ENCODE measurements around the gene STX1B. TPM values are rescaled to one million over a fixed set of nuclear protein-coding genes. Genes with fewer than 3 reads are reported as not detected.

Gene STX1B
- total and polyA plus RNA-seq, 2 of the 8 experiments (the other 6 are each of a cell fraction or from before 2014, with no cell fraction given), result 8.9 to 20.2 TPM

GRCh38 chr16:30951193-30951592, 59.2 kb downstream of the STX1B start:
- Histone ChIP-seq H4K20me1 (replicated peaks in 1 of 2; ENCODE audit: control insufficient read depth in 1 of 2, insufficient read depth in 2 of 2, low read length in 2 of 2) (peaks cover 0 to 11% of the 10 kb centered on the region in 2 experiments), H2BK12ac (ENCODE audit: low read depth, low read length) (no peak overlapping the region), H3K9me3 (ENCODE audit: insufficient read depth in 2 of 2, low read depth in 1 of 2, low read length in 1 of 2) (no peaks in the 10 kb centered on the region), H3K4ac (replicated peaks; ENCODE audit: insufficient read length, low read depth, low read length) (no peak overlapping the region), H3K23me2 (ENCODE audit: low read depth, low read length) (peaks cover 12% of the 10 kb centered on the region), H3K4me2 (ENCODE audit: insufficient read depth in 1 of 2, low read depth in 2 of 2, low read length in 2 of 2) (no peak overlapping the region), H4K5ac (ENCODE audit: insufficient read length, low read depth, low read length) (no peak overlapping the region), H2BK120ac (replicated peaks; ENCODE audit: low read depth, low read length) (no peak overlapping the region), H3K27me3 (replicated peaks in 1 of 4; ENCODE audit: control insufficient read depth in 3 of 4, extremely low read depth in 1 of 4, insufficient read depth in 3 of 4, low read length in 3 of 4) (no peaks in the 10 kb centered on the region), H2AFZ (ENCODE audit: low read length) (no peak overlapping the region), H3K14ac (ENCODE audit: insufficient read length) (no peak overlapping the region), H3K36me3 (ENCODE audit: control insufficient read depth in 2 of 4, insufficient read depth in 4 of 4, low read length in 3 of 4) (no peaks in the 10 kb centered on the region; a peak in 1 of 8 replicates), H3K79me1 (ENCODE audit: low read depth, low read length) (no peaks in the 10 kb centered on the region; the same call in 1 of the 2 replicates), H4K8ac (ENCODE audit: extremely low read depth, insufficient read depth, low read length) (no peak overlapping the region; the same call in 1 of the 2 replicates), H3K4me1 (replicated peaks in 1 of 4; ENCODE audit: control insufficient read depth in 3 of 4, insufficient read depth in 4 of 4, low read length in 3 of 4) (peaks cover 0 to 32% (median 22%) of the 10 kb centered on the region in 4 experiments; a peak in 6 of 7 replicates), H2AK5ac (ENCODE audit: low read depth, low read length) (no peak overlapping the region), H3K23ac (ENCODE audit: insufficient read length) (no peak overlapping the region), H2BK15ac (ENCODE audit: low read length) (no peak overlapping the region), H4K91ac (replicated peaks; ENCODE audit: insufficient read length, low read length) (no peak overlapping the region), H3K4me3 (ENCODE audit: extremely low read depth in 1 of 4, insufficient read depth in 2 of 4, low read depth in 3 of 4, low read length in 4 of 4) (no peak overlapping the region), H2BK5ac (ENCODE audit: low read depth, low read length) (no peak overlapping the region), H3K56ac (replicated peaks; ENCODE audit: insufficient read length, low read depth, low read length) (no peak overlapping the region), H3K27ac (ENCODE audit: low read depth, low read length) (no peak overlapping the region), H2BK20ac (ENCODE audit: low read length) (no peak overlapping the region), H3K9ac (replicated peaks in 1 of 4; ENCODE audit: extremely low read depth in 1 of 4, low read depth in 3 of 4, low read length in 3 of 4) (no peak overlapping the region), H3K18ac (ENCODE audit: extremely low read depth, low read length) (no peak overlapping the region), H3K79me2 (ENCODE audit: control insufficient read depth in 1 of 2, insufficient read depth in 2 of 2, low read length in 2 of 2) (no peaks in the 10 kb centered on the region)
- WGBS, 2 experiments (ENCODE audit: extremely low coverage in 1 of 2, insufficient coverage in 1 of 2, insufficient read length in 1 of 2, insufficient replicate concordance in 2 of 2, low coverage in 1 of 2, low lambda C conversion rate in 2 of 2, missing lambda C conversion rate in 1 of 2), result 83% methylated on average over 1 of the region's 1 CpG; no CpG with 5 or more reads in 1 of the 2 experiments
- ChIA-PET CTCF (ENCODE audit: partially characterized antibody) (interaction anchor here (1.2 to 3.3 kb wide), 3 partner anchors 12 to 34 kb away, joined by 3 to 25 read pairs (median 5); partner anchors contain the start of gene HSD3B7), POLR2A (ENCODE audit: partially characterized antibody) (interaction anchor here (0.7 to 3.5 kb wide), 2 partner anchors 10 to 232 kb away, joined by 3 to 16 read pairs; no protein-coding TSS in a partner anchor)
- TF ChIP-seq CHD1 (IDR thresholded peaks at IDR 0.05; ENCODE audit: low read depth, low read length), result no peak
- peak; percentile 57; the same call in 1 of the 2 replicates for TF ChIP-seq KDM1A (IDR thresholded peaks at IDR 0.05; ENCODE audit: borderline replicate concordance, low read length)
- FAIRE-seq, result no peak
- DNase-seq (ENCODE audit: low read depth in 1 of 2, low spot score in 2 of 2), result no peak
